Measurements from ENCODE around the gene DNAJC5. TPM values are rescaled to one million over a fixed set of nuclear protein-coding genes. Genes with fewer than 3 reads are reported as not detected.

Gene DNAJC5
- polyA plus RNA-seq, 12 donors = 22.3 to 35.9 (median 29.6) TPM; not detected in 1

DNA sequence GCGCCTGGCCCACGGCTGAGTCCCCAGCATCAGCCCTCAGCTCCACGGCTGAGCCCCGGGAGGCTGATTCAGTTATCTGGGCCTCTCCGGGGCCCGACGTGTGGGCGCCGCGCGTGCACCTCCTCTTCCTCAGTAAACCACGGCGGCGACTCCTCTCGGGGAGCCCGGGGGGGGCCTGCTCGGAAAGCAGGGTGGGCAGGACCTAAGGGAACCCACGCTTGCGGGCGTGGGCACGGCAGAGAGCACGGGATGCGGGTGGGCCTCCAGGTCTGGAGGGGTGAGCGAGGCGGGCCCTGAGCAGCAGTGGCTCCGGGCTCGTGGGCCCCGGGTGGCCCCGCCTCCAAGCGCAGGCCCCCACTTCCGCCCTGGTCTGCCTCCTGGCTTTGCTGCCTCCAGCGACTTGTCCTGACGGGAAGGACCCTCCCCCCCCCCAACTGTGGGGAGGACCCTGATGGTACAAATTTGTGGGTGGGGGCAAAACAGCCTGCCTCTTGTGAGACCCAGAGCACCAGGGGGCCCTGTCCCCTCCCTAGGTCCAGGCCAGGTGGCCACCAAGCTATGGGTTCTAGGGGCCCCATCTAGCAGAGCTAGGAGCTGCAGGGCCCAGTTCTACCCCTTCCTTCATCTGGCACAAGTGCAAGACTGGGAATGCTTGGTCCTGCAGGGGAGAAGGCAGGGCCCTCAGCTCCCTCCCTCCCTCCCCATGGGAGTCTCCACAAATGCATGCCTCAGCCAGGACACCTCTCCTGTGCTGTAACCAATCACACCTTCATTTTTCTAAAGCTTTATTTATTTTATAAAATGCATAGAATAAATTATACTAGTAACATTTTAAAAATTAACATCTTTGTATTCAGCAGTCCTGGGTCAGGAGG, 44.4 kb downstream of the DNAJC5 start:
- no peak for DNase-seq

DNA sequence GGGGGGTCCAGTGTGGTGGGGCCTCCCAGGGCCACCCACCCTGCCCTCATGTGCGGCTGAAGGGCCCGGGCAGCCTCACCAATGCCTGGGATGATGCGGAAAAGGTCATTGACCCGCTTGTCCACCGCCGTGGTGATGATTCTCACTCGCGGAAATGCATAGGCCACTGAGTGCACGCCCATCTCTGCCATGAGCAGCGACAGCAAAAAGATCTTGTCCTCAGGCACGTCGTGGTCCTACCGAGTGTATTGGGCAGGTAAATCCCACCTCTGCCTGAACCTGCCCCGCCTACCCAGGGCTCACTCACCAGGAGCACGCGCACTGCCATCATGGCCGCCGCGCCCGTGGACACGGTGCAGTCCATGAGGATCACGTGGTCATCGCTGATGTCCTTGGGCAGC, 45.1 kb downstream of the DNAJC5 start:
- no peak for DNase-seq

DNA sequence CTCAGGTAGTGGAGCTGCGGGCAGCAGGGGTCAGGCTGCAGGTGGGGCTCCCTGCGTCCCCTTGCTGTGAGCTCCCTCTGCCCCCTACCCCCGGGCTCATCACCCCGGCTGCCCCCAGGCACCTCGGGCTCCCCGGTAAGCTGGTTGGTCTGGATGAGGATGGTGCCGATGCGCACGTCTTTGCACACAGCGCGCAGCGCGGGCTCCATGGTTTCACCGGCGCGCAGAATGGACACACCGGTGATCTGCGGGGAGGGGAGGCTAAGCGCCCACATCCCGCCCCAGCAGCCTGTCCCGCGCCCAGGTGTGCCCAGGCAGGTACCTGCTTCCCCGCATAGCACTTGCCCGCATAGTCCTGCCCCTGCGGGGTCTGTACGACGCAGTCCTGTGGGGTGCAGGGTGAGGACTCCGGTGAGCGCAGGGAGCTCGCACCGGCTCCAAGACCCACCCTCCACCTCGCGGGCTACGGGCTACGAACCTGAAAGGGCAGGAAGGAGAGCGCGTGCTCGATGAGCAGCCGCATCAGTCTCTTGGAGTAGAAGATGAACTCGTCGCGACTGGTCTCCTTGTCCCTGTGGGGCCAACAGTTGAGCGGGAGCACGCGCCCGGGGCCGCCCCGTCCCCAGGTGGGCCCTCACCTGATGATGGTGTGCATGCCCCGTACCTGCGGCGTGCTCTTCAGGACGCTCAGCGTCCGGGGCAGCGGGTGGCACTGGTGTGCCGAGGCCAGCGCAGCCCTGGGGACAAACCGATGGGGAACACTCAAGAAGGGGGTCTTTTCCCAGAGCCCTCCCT, 45.7 kb downstream of the DNAJC5 start:
- no peak for DNase-seq

DNA sequence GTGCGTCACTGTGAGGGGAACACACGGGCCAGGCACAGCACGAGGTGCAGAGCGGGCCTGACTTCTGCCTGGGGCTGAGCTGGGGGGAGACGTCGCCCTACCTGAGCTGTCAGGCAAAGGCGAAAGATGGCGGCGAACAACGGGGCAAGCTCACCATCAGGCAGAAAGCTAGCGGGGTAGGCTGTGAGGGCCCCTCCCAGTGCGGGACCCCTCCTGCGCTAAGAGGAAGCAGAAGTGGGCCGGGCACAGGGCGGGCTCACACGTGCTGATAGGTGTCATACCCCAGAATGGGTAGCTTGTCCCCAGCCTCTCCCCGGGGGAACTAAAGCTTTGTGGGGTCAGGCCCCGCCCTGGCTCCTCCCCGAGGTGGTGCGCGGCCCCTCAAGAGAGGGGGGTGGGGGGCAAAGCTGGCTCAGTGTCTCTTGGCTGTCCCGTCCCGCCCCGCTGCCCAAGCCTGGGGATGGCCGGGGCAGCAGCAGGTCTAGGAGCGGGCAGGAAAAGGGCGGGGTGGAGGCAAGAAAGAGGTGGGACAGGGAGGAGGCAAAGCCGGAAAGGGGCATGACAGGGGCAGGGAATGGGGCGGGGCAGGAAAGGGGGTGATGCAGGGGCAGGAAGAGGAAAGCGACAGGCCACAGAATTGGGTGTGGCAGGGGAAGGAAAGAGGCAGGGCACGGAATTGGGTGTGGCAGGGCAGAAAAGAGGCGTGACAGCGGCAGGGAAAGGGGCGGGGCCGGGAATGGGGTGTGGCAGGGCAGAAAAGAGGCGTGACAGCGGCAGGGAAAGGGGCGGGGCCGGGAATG, 46.6 kb downstream of the DNAJC5 start:
- DNase-seq = no peak

DNA sequence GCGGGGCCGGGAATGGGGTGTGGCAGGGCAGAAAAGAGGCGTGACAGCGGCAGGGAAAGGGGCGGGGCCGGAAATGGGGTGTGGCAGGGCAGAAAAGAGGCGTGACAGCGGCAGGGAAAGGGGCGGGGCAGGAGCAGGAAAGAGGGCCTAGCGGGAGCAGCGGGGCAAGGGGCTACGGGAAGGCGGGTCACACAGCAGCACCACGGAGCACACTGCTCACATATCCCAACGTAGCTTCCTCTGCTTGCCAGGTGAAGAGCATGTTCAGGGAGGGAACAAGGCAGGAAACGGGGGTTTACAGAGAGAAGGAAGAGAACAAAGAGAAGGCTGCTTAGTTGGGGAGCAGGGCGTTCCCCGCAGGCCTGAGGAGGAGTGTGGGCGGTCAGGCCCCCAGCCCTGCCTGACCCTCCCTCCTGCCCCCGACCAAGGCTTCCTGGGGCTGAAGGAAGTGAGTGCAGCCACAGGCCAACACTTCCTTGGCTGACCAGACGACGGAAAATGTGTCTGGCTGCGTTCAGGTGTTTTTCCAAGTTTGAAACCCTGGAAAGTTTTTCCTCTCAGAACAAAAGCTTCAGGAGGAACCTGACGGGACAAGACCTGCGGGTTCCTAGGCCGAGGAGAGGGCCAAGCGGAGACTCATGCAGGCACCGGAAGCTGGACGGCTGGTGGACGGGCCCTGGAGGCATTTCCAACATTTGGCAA, 47.5 kb downstream of the DNAJC5 start:
- DNase-seq = peak; percentile 46

DNA sequence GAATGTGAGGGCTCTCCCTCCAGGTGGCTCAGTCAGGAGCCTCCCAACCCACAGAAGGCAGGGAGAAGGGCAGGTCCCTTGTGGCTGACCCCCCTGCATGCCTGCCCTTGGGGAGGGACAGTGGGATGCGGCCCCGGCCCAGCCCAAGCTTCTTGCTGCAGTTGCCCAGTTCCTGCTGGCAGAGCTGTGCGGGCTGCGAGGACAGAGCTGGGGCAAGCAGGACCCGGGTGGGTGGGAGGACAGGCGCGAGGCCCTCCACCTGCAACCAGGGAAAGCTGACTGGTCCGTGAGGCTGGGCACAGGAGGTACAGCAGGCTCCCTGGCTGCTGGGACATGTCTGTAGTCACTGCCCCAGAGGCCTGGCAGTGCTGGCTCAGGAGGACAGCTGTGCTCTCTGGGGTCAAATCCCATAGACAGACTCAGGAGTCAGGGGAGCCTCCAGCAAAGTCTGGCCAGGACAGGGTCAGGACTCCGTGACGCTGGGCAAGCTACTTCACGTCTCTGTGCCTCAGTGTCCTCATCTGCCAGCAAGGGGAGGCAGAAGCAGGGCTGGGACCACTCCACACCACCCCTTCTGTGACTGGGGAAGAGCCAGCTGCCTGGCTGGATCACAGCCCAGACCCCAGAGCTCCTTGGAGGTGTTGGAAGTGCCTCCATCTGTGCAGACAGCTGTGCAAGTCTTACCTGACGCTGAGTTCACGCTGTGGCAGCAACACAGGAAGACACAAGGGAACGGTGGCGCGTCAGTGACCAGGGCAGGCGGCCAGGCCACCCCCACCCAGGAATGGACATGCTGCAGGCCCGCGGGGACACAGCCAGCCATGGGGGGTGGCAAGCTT, 48.3 kb downstream of the DNAJC5 start:
- no peak for DNase-seq

DNA sequence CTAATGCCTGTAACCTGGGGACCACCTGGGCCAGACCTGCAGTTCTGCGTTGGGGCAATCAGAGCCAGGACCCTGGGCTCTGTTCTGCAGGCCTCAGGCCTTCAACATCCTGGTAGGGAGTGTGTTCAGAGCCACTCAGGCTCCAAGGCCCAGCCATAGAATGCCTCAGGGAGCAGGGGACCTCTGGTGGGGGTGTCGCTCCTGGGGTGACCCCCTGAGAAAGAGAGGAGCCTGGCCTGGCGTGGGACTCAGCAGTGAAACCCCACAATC, 48.8 kb downstream of the DNAJC5 start:
- no peak for DNase-seq

DNA sequence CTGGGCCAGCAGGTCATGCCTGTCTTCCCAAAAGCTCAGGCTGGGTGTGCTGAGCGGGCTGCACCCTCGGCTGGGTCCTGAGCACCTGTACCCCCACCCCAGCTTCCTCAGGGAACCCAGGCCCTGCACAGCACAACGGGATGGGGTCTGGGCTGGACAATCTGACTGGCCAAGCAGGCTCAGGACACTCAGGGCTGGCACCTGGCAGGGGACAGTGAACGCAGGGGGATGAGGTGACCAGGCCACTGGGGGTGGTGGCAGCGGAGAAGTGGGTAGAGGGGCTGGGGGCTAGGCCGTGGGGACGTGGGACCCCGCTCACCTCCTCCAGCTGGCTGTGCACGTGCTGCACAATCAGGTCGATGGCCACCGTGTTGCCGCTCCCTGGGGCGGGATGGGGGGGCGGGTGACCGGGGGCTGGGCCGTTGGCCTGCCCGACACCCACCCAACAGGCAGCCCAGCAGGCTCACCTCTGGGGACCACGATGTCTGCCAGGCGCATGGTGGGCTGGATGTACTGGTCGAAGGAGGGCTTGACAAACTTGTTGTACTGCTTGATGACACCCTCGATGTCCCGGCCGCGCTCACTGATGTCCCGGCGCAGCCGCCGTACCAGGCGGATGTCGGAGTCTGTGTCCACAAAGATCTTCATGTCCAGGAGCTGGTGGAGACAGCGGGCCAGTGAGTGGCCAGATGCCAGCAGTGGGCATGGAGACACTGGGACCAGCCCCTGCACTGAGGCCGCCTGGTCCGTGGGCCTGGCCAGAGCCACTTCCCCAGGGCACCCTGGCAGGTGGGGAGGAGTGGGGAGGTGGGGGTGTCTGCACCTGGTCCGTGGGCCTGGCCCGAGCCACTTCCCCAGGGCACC, 49.4 kb downstream of the DNAJC5 start:
- DNase-seq = no peak

DNA sequence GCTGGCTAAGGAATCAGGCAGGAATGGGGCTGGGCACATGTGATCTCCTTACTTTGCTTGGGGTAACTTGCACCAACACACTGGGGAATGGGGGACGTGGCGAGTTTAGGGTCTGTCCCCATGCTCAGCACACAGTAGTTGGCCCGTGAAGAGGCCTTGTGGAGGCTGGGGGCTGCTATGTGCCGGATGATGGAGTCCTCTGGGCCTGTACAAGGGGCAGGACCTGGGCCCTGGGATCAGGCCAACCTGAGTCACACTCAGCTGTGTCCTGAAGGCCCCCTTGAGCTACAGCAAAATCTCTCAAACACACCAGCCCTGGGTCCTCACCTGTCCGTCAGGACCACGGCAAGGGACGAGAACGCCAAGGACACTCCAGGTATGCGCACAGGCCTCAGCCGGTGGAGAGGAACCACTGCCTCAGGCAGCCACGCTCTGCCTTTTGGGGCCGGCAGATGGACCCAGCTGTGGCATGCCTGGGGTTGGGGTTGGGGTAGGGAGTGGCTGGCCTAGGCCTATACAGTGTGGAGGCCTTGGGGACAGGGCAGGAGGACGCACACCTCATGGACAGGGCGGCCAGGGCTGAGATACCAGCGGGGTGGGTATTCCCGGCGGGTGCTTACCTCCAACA, 50.2 kb downstream of the DNAJC5 start:
- DNase-seq = no peak

DNA sequence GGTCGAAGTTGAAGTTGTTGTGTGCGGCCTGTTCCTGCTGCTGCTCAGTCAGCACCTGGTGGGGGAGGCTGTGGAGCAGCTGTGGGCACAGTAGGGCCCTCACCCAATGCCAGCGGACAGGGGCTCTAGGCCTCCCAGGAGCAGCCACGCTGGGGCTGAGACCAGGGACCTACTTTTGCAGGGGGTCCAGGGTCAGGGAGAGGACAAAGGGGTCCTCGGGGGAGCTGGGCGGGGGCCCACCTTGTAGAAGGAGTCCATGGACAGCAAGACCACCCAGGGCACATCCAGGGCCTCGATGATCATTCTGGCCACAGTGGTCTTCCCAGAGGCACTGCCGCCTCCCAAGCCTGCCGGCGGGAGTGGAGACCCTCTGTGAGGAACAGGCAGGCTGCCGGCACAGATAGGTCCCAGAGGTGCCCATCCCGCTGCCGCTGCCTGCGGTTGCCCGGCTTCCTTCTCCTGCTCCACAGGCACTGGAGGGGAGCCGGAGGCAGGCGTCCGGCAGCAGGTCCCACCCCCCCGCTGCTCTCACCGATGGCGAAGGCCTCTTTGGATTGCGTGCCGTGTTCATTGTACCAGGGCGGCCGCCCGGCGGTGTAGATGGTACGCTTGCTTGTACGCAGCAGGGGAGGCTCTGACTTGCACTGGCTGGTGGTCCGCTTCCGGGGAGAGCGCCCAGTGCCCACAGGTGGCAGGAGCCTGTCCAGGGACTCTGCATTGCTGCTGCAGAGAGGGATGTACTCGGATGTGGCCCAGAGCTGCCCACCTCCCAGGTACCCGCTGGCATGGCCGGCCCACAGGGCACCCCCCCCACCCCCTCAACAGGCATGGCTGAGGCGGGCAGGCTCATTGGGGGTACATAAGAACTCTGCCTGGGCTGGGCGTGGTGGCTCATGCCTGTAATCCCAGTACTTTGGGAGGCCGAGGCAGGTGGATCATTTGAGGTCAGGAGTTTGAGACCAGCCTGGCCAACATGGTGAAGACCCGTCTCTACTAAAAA, 51.3 kb downstream of the DNAJC5 start:
- no peak for DNase-seq

DNA sequence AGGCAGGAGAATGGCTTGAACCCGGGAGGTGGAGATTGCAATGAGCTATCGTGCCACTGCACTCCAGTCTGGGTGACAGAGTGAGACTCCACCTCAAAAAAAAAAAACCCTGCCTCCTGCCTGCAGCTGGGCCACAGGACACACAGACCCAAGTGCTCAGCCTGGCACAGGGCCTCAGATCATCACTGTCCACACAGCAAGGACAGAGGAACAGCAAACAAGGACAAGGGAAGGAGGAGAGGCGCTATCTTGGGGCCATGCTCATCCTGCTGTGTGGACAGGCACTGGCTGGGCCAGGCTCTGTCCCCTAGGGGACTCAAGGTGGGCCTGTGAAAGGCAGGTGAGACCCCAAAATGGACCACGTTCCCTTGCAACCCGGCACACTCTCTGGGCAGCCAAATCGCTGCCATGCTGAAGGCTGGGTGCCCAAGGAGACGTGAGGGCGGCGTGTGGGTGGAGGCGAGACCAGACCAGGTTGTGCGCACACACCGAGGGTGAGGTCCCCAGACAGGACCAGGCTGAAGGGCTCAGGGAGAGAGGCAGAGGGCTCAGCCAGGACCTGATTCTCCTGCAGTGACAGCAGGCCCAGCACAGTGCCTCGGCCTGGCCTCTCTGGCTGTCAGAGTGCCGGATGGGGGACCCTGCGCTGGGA, 52.2 kb downstream of the DNAJC5 start:
- DNase-seq = no peak

DNA sequence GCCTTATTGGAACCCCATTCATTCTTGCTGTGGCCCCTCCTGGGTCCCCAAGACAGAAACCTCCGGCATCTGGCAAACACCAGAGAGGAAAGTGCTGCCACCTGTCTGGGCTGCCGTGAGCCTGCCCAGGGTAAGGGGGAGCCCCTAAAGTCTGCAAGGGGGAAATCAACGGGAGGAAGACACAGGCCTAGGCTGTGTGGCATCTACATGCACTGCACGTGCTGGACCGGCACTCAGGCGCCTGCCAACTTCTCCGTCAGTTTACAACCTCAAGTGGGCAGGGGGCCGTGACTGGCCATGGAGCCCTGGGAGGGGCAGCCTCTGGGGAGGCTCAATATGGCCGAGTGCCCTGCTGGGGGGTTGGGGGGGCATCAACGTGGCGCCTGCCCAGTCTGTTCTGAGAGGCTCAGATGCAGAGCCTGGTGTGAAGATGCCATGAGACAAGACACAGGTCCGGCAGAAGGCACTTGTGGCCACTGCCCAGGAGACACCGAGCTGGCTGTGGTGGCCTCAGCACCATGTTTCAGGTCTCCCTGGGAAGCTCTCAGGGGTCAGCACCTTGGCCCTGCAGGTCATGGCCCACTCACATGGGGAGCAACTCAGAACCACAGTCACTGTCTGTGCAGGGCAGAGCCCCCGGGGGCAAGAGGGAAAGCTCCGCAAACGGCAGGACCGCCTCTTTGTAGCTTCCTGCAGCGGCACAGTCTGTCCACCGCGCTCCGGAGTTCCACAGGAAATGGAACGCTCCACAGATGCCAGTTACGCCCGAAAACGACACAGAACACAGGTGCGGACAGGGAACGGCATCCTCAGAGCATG, 52.9 kb downstream of the DNAJC5 start:
- no peak for DNase-seq

DNA sequence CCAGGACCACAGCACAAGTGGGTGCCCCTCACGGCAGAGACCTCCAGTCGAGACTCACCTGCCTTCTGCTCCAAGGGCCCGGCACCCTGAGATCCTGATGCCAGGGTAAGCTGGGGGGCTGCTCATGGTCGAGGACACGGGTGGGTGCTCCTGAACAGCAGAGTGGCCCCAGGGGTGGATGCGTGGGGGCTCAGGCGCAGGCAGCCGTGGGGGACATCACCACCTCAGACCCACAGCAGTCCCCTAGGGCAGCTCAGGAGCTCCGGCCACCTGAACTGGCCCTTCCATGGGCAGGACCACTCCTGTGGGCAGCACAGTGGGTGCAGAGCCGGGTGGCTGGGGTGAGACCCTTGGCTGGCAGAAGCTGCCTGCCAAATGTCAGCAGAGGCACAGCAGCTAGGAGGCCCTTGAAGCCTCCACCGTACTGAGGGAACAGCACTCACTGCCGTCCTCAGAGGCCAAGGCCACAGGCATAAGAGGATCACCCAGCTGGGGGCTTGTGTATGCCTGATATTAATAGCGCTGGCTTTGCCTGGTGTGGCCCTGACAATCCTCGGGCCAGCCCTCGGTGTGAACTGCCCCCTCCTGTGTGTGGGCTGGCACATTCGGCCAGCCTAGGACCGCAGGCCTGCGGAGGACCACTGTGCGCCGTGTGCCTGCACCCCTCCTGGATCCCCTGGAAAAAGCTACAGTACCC, 55.9 kb downstream of the DNAJC5 start:
- no peak for DNase-seq

DNA sequence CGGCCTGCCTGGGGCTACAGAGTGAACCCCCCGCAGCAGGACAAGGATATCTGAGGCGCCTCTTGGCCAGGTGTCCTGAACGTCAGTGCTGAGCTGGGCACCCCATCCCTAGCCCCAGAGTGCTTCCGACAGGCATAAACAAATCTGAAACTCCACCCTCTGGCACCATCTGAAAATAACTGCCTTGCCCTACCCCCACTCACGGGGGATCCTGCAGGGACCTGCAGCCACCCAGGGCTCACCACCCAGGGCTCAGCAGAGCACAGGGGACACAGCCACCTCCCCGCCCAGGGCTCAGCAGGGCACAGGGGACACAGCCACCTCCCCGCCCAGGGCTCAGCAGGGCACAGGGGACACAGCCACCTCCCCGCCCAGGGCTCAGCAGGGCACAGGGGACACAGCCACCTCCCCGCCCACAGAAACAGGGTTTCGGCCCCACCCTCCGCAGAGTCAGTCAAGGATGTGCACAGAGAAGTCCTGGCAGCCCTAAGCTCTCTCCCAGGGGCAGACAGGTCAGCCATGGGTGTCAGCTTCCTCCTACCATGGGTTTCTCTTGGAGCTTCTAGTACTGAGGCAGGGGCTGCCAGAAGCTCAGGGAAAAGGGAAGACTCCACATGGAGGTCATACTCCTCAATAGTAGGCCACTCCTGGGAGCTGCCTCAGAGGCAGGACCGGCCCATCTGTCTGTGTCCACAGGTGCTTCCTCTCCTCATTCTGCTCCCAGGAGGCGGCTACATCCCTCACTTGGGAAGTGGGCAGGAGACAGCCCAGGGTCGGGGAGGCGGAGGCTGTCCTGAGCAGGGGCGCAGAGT, 56.7 kb downstream of the DNAJC5 start:
- DNase-seq = no peak

DNA sequence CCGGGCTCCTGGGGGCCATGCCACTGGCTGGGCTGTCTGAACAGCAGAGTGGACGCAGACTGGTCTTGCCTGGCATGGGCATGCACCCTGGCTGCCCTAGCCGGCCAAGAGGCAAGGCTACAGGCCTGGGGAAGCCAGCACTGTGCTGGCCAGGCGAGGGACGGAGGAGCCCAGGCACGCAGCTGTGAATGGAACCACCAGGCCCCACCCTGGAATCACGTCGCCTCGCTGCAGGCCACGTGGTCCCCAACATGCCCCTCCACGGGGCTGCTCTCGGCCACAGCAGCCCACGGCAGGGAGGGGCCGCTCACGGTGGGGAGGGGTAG, 57.2 kb downstream of the DNAJC5 start:
- no peak for DNase-seq
